ENCODE data around the gene BCAP29. TPM values are rescaled to one million over a fixed set of nuclear protein-coding genes. Genes with fewer than 3 reads are reported as not detected.
A peak's percentile ranks its signal among the peaks of the same experiment; 100 is the strongest.

The BCAP29 gene
- total RNA-seq, 1 donor from 2014 or later = 54.9 TPM

DNA sequence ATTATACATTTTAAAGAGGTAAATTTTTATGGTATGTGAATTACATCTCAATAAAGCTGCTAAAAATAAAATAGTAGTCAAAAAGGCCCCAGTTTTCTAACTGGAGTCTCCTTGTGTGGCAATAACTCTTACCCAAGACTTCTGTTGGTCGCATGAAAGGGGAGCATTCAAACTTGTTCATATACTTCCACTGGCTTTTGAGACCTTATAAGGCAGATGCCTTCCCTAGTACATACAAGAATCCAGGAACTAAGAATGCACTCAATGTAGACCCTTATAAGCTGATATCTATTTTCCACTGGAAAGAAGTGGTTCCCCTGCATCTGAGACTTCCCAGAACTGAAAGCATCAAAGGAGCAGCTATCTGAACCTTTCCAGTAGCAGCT lies 13.0 kb downstream of the BCAP29 start:
- Histone ChIP-seq H3K4me3 (ENCODE audit: insufficient read depth, low read depth, low read length) (no peak overlapping the region), H2AFZ (ENCODE audit: low read depth, low read length) (no peak overlapping the region), H3K36me3 (ENCODE audit: insufficient read depth, low read length) (peaks cover 3% of the 10 kb centered on the region), H3K27me3 (ENCODE audit: insufficient read depth, low read length) (no peaks in the 10 kb centered on the region), H3K27ac (ENCODE audit: low read depth, low read length) (no peak overlapping the region), H3K9ac (ENCODE audit: low read length) (no peak overlapping the region), H3K4me2 (ENCODE audit: low read length) (no peak overlapping the region), H3K9me3 (ENCODE audit: insufficient read depth, low read depth, low read length) (no peaks in the 10 kb centered on the region), H3K79me2 (ENCODE audit: insufficient read depth, low read length) (peaks cover 6% of the 10 kb centered on the region), H4K20me1 (ENCODE audit: insufficient read depth, low read length) (no peaks in the 10 kb centered on the region), H3K4me1 (ENCODE audit: insufficient read depth, low read length) (peaks cover 22% of the 10 kb centered on the region)
- Mint-ChIP-seq H3K27me3 (ENCODE audit: low read depth, unreplicated experiment) (no peaks in the 10 kb centered on the region), H3K27ac (ENCODE audit: unreplicated experiment) (no peak overlapping the region), H3K9me3 (ENCODE audit: unreplicated experiment) (no peaks in the 10 kb centered on the region), H3K36me3 (ENCODE audit: low read depth, unreplicated experiment) (peaks cover 13% of the 10 kb centered on the region), H3K4me1 (ENCODE audit: low read depth, unreplicated experiment) (peaks cover 15% of the 10 kb centered on the region), H3K4me3 (ENCODE audit: unreplicated experiment) (no peak overlapping the region)
- FAIRE-seq (no peak), DNase-seq (ENCODE audit: low read depth) (no peak)
- no peak for TF ChIP-seq EZH2 (IDR thresholded peaks at IDR 0.05; ENCODE audit: insufficient read depth, low read length)
- TF ChIP-seq, protein P1, sequence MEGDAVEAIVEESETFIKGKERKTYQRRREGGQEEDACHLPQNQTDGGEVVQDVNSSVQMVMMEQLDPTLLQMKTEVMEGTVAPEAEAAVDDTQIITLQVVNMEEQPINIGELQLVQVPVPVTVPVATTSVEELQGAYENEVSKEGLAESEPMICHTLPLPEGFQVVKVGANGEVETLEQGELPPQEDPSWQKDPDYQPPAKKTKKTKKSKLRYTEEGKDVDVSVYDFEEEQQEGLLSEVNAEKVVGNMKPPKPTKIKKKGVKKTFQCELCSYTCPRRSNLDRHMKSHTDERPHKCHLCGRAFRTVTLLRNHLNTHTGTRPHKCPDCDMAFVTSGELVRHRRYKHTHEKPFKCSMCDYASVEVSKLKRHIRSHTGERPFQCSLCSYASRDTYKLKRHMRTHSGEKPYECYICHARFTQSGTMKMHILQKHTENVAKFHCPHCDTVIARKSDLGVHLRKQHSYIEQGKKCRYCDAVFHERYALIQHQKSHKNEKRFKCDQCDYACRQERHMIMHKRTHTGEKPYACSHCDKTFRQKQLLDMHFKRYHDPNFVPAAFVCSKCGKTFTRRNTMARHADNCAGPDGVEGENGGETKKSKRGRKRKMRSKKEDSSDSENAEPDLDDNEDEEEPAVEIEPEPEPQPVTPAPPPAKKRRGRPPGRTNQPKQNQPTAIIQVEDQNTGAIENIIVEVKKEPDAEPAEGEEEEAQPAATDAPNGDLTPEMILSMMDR (IDR thresholded peaks at IDR 0.05; ENCODE audit: insufficient read depth, low read depth, low read length) = no peak

DNA sequence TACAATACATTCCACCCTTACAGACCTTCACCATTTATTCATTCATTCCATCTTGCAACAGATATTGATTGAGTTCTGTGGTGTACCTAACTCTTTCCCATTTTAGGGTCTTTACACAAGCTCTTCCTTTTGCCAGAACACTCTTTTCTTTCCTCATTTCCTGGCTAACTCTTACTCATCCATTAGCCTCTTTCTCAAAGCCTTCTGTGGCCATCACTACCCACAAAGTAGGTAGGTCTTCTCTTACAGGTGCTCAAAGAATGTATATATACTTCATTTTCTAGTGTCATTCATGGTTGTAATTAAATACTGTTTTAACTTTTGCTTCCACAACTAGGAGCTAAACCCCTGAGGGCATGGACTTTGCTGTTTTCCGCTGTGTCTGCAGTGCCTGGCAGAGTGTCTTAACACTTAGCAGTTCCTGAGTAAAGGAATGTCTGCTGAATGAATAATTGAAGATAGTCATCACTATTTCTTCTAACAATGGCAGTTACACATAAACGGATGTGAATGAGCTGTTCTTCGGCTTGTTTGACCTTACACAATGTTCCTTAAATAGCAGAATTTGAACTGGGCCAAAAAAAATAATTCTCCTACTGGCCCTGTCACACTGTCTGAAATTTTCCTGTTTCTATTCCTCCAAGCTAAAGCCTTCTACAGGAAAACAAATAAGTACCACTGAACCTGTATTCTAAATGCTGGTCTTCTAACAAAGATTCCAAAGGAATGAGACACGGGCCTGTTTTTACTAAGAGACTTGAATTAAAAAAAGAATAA lies 15.1 kb downstream of the BCAP29 start:
- Mint-ChIP-seq H3K4me1 (ENCODE audit: low read depth, unreplicated experiment) (peaks cover 15% of the 10 kb centered on the region), H3K9me3 (ENCODE audit: unreplicated experiment) (no peaks in the 10 kb centered on the region), H3K27me3 (ENCODE audit: low read depth, unreplicated experiment) (no peaks in the 10 kb centered on the region), H3K27ac (ENCODE audit: unreplicated experiment) (peak overlapping the region; percentile 63), H3K4me3 (ENCODE audit: unreplicated experiment) (no peak overlapping the region), H3K36me3 (ENCODE audit: low read depth, unreplicated experiment) (peaks cover 3% of the 10 kb centered on the region)
- H2AFZ ChIP-seq (ENCODE audit: low read depth, low read length) = no peak overlapping the region
- peak overlapping the region; percentile 69 for H3K4me2 ChIP-seq (ENCODE audit: low read length)
- H3K4me1 ChIP-seq (ENCODE audit: insufficient read depth, low read length) = peaks cover 22% of the 10 kb centered on the region
- peaks cover 3% of the 10 kb centered on the region for H3K36me3 ChIP-seq (ENCODE audit: insufficient read depth, low read length)
- TF ChIP-seq, protein P1 (IDR thresholded peaks at IDR 0.05; ENCODE audit: insufficient read depth, low read depth, low read length) = no peak
- TF ChIP-seq EZH2 (IDR thresholded peaks at IDR 0.05; ENCODE audit: insufficient read depth, low read length) = no peak
- H3K4me3 ChIP-seq (ENCODE audit: insufficient read depth, low read depth, low read length) = no peak overlapping the region
- no peaks in the 10 kb centered on the region for H3K79me2 ChIP-seq (ENCODE audit: insufficient read depth, low read length)
- FAIRE-seq = peak; percentile 100
- H4K20me1 ChIP-seq (ENCODE audit: insufficient read depth, low read length) = no peaks in the 10 kb centered on the region
- peak overlapping the region; percentile 88 for H3K27ac ChIP-seq (ENCODE audit: low read depth, low read length)
- peak overlapping the region; percentile 68 for H3K9ac ChIP-seq (ENCODE audit: low read length)
- peak; percentile 98 for DNase-seq (ENCODE audit: low read depth)
- H3K27me3 ChIP-seq (ENCODE audit: insufficient read depth, low read length) = no peaks in the 10 kb centered on the region
- no peaks in the 10 kb centered on the region for H3K9me3 ChIP-seq (ENCODE audit: insufficient read depth, low read depth, low read length)

Measured in astrocyte (in vitro differentiated cells and primary cell).